VCaP (cell line): Measurements from ENCODE around the gene SLC6A4.

Experiments
- H3K27ac ChIP-seq: fragments of 450-650 bp; 2 replicates; pipeline ENCODE4 v1.5.1; 2017
- CTCF ChIP-seq: fragments of 450-650 bp; conservative IDR thresholded peaks from 2 replicates; pipeline ENCODE4 v1.5.1; 2017; ENCODE audit warnings: mild to moderate bottlenecking, moderate library complexity

The SLC6A4 gene

DNA sequence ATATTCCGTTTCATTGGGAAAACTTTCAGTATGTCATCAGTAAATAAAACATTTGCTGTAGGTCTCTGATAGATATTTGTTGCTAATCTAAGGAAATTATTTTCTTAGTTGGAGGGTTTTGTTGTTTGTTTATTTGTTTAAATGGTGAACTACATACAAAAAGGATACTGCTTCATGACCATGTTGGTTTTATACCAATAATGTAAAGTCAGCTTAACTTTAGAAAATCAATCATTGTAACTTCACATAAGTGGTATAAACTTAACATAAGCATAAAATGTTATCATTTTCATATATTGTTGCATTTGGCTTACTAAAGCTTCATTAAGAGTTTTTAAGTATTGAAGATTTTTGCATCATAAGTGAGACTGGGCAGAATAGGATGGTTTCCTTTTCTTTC lies 60.9 kb downstream of the SLC6A4 start:
- no peak overlapping the region for H3K27ac ChIP-seq
- TF ChIP-seq CTCF, result no peak

- H3K27ac ChIP-seq, result no peak overlapping the region
- TF ChIP-seq CTCF, result no peak
Observed at GRCh38 chr17:30173649-30174048, 61.8 kb downstream of the SLC6A4 start.

DNA sequence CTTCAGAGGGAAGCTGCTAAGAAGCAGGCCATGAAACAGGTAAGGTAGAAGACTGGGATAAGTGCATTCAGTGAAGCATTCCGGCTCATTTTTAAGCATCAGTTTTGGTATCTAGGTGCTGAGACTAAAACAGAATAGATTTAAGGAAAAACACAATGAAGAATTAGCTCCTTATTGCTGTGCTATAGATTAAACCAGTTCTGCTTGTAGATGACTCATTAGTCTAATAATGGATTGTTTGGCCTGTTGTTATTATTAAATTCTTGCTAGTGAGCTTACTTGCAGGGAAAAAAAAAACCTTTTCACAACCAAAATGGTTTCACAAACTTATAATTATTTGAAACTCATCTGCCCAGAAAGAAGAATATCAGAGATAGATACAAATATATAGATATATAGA lies 62.9 kb downstream of the SLC6A4 start:
- no peak for TF ChIP-seq CTCF
- H3K27ac ChIP-seq, result no peak overlapping the region

GRCh38 chr17:30170415-30170987 lies 65.0 kb downstream of the SLC6A4 start:
- H3K27ac ChIP-seq, result no peak overlapping the region

DNA sequence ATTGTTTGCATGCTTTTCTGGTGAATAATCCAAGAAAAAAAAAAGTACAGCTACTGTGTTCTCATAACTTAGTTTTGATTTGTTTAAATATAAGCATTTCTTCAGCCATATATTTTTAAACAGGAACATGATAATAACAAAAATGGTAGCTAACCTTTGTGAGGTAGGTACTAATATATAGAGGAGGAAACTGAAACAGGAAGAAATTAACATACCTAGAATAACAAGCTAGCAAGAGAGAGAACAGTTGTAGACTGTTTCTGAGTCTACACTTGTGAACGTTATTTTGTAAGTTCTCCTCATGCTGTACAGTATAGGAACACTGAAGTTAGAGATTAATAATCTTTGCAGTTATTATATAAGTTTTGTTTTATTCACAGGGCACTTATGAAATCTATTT lies 69.5 kb downstream of the SLC6A4 start:
- no peak overlapping the region for H3K27ac ChIP-seq
- no peak for TF ChIP-seq CTCF

More at GRCh38 chr17:30170415-30170987, 65.0 kb downstream of the SLC6A4 start:
- TF ChIP-seq CTCF, result no peak

- no peak for TF ChIP-seq CTCF
- H3K27ac ChIP-seq, result no peak overlapping the region
Observed at GRCh38 chr17:30165147-30165546, 70.3 kb downstream of the SLC6A4 start.

GRCh38 chr17:30164531-30164930 lies 71.0 kb downstream of the SLC6A4 start:
- TF ChIP-seq CTCF, result no peak
- no peak overlapping the region for H3K27ac ChIP-seq
